ENCODE data around the gene ADAM8.

ADAM8 gene

DNA sequence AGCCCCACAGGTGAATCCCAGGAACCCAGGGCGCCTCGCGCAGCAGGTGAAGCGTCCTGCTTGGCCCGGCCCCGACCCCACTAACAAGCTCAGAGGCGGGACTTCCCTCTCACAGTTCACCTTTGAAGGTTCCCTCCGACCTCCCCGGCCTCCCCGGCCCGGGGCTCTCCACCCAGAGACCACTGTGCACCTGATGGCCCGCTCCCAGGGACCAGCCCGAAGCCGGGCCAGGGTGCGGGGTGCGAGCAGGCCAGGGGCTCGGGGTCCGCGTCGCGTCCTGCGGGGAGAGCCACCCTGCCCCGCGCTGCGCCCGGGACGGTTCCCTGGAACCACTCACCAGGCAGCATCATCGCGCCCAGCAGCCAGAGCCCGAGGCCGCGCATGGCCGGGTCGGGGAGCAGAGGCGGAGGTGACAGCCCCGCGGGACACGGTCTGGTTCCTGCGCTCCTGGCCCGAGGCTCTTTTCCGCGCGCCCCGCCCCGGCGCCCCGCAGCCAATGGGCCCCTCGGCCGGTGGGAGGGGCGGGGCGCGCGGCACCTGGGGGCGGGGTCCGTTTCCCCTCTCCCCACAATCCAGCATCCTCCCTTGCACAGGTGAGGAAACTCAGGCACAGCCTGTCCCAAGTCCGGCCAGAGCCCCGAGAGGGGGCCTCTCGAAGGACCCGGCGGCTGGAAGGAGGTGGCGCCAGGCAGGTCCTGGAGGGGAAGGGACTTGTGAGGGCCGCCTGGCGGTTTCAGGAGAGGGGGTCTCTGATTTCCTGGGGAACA is at the start of gene ADAM8:
Gene ADAM8 (minus strand): TSS at position 434 of the 767 bp plus-strand sequence. CDS start 51 bp downstream, at position 383.
- TF ChIP-seq, protein P1, sequence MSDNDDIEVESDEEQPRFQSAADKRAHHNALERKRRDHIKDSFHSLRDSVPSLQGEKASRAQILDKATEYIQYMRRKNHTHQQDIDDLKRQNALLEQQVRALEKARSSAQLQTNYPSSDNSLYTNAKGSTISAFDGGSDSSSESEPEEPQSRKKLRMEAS (IDR thresholded peaks at IDR 0.05), result peak; percentile 81
- TF ChIP-seq ZBTB7A (IDR thresholded peaks at IDR 0.05; ENCODE audit: low read depth) (peak; percentile 50; the same call in 1 of the 2 replicates), FOXM1 (IDR thresholded peaks at IDR 0.05; ENCODE audit: borderline replicate concordance, low read depth) (no peak)

DNA sequence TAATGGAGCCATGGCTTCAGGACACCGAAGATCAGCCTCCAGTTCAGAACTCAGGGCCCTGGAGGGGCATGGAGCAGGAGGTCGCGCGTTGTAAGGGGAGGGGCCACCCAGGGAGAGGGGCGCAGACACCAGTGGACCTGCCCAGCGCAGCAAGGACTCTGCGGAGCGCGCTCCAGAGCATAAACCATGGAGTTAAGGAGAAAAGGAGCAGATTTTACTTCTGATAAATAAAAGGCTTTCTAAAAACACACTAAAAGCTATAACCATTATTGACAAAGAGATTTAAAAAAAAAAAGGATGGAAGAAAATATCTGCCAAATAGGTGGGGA is 49.5 kb upstream of the ADAM8 start:
- no peak for TF ChIP-seq EP300 (IDR thresholded peaks at IDR 0.05; ENCODE audit: borderline replicate concordance)
- TF ChIP-seq, protein P2, sequence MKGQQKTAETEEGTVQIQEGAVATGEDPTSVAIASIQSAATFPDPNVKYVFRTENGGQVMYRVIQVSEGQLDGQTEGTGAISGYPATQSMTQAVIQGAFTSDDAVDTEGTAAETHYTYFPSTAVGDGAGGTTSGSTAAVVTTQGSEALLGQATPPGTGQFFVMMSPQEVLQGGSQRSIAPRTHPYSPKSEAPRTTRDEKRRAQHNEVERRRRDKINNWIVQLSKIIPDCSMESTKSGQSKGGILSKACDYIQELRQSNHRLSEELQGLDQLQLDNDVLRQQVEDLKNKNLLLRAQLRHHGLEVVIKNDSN (IDR thresholded peaks at IDR 0.05), result no peak

DNA sequence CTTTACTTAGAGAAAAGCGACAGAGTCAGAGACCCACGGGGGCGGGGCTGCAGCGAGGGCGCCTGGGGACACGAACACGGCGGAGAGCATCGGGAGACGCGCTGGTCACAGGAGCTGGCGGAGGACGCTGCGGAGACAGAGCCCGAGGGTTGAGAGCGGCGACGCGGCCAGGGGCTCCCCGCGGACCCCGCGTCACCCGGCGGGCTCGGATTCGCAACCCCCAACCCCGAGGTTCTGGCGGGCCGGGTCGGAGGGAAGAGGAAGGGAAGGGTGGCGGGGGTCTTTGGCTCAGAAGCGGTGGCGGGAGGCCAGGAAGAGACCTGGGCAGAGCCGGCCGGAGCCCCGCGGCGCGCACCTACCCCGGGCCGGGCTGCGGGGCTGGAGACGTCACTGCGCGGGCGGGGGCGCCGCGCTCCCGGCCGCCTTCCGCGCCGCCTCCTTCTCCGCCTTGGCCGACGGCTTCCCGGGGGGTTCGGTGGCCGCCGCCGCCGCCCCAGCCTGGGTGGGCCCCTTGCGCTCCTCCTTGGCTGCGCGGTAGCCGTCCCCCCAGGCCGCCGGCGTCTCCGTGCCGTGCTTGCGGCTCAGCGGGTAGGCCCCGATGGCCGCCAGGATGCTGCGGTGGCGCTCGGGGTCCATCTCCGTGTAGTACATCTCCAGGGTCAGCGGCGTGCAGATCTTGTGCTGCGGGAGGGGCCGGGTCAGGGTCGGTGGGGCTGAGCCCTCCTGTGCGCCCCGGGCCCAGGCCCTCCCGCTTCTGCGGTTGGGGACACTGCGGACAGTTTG is 49.0 kb upstream of the ADAM8 start:
- TF ChIP-seq TCF12 (IDR thresholded peaks at IDR 0.05; ENCODE audit: low read depth), result no peak
- TF ChIP-seq YY1 (IDR thresholded peaks at IDR 0.05; ENCODE audit: low read depth), result no peak; the same call in 1 of the 2 replicates
- TF ChIP-seq, protein P2 (IDR thresholded peaks at IDR 0.05), result no peak
- TF ChIP-seq, protein P1 (IDR thresholded peaks at IDR 0.05), result 0 out of 2 replicates have a peak, but pooled peaks have one; percentile 4
- no peak for TF ChIP-seq CEBPB (IDR thresholded peaks at IDR 0.05)
- no peak for TF ChIP-seq RAD21 (IDR thresholded peaks at IDR 0.05; ENCODE audit: low read depth)
- 0 out of 2 replicates have a peak, but pooled peaks have one; percentile 15 for TF ChIP-seq TAF1 (IDR thresholded peaks at IDR 0.05; ENCODE audit: low read depth)
- TF ChIP-seq FOXM1 (IDR thresholded peaks at IDR 0.05; ENCODE audit: borderline replicate concordance, low read depth), result no peak

DNA sequence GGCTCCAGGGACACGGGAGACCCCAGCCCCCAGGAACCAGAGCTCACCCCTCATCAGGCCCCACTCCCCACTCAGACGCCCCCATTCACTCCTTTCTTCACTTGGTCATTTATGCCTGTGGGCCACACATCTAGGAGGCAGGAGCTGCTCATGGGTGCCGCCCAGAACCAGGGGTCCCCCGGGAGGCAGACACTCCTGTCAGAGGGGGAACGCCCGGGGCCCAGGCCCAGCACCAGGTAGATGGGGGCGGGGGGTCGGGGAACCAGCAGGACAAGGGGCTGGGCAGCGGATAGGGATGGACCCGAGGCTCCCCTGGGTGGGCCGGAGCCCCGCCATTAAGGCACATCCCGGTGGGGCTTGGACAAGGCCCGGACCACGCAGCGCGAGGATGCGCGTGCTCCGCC is 48.2 kb upstream of the ADAM8 start:
- TF ChIP-seq CREB1 (IDR thresholded peaks at IDR 0.05; ENCODE audit: low read depth), result no peak
- TF ChIP-seq ZBTB7A (IDR thresholded peaks at IDR 0.05; ENCODE audit: low read depth), result peak; percentile 49; the same call in 1 of the 2 replicates

GRCh38 chr10:133324198-133324792 is 47.6 kb upstream of the ADAM8 start:
- TF ChIP-seq NFIC (IDR thresholded peaks at IDR 0.05) (peak; percentile 91), EP300 (IDR thresholded peaks at IDR 0.05; ENCODE audit: borderline replicate concordance) (no peak), TAF1 (IDR thresholded peaks at IDR 0.05; ENCODE audit: low read depth) (0 out of 2 replicates have a peak, but pooled peaks have one; percentile 29), CREB1 (IDR thresholded peaks at IDR 0.05; ENCODE audit: low read depth) (no peak), TEAD4 (IDR thresholded peaks at IDR 0.05) (no peak), REST (IDR thresholded peaks at IDR 0.05; ENCODE audit: low read depth) (no peak), CEBPB (IDR thresholded peaks at IDR 0.05) (no peak), FOXM1 (IDR thresholded peaks at IDR 0.05; ENCODE audit: borderline replicate concordance, low read depth) (no peak), EGR1 (IDR thresholded peaks at IDR 0.05) (no peak), TCF12 (IDR thresholded peaks at IDR 0.05; ENCODE audit: low read depth) (no peak), ZBTB7A (IDR thresholded peaks at IDR 0.05; ENCODE audit: low read depth) (peak; percentile 84), YY1 (IDR thresholded peaks at IDR 0.05; ENCODE audit: low read depth) (peak; percentile 72), RAD21 (IDR thresholded peaks at IDR 0.05; ENCODE audit: low read depth) (no peak)
- TF ChIP-seq, protein P1 (IDR thresholded peaks at IDR 0.05), result peak; percentile 45; the same call in 1 of the 2 replicates
- TF ChIP-seq, protein P2 (IDR thresholded peaks at IDR 0.05), result 0 out of 2 replicates have a peak, but pooled peaks have one; percentile 21

DNA sequence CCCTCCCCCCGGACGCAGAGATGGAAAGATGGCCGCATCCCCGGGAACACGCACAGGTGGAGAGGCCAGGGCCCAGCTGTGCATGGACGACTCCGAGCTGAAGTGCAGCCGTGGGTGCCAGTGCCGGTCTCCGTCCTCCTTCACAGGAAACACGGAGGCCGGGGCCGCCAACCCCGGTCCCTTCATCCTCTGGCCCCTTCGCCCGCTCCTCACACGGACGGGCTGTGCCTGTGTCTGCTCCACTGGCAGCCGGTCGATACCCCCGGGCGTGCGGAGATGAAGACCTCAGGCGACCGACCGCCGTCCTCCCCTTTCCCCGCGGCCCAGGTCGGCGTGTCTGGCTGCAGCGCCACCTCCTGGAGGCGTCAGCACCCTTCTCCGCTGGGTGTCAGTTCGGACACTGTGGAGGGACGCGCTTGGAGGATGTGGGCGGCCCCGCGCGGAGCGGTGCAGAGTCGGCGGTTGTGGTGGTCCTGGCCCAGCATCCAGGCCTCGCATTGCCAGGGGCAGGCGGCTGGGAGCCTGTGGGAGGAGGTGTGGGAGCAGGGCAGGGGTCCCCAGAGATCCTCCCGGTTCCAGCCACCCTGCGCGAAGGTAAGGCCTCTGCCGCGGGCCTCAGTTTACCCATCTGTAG is 41.9 kb upstream of the ADAM8 start:
- TF ChIP-seq EGR1 (IDR thresholded peaks at IDR 0.05) (no peak), ZBTB7A (IDR thresholded peaks at IDR 0.05; ENCODE audit: low read depth) (no peak), FOXM1 (IDR thresholded peaks at IDR 0.05; ENCODE audit: borderline replicate concordance, low read depth) (no peak), TEAD4 (IDR thresholded peaks at IDR 0.05) (no peak), REST (IDR thresholded peaks at IDR 0.05; ENCODE audit: low read depth) (no peak), CREB1 (IDR thresholded peaks at IDR 0.05; ENCODE audit: low read depth) (0 out of 2 replicates have a peak, but pooled peaks have one; percentile 16), TAF1 (IDR thresholded peaks at IDR 0.05; ENCODE audit: low read depth) (peak; percentile 45; the same call in 1 of the 2 replicates), TCF12 (IDR thresholded peaks at IDR 0.05; ENCODE audit: low read depth) (no peak; the same call in 1 of the 2 replicates), YY1 (IDR thresholded peaks at IDR 0.05; ENCODE audit: low read depth) (peak; percentile 81; the same call in 1 of the 2 replicates), EP300 (IDR thresholded peaks at IDR 0.05; ENCODE audit: borderline replicate concordance) (no peak; the same call in 1 of the 2 replicates), CEBPB (IDR thresholded peaks at IDR 0.05) (no peak), NFIC (IDR thresholded peaks at IDR 0.05) (no peak; the same call in 1 of the 2 replicates), RAD21 (IDR thresholded peaks at IDR 0.05; ENCODE audit: low read depth) (peak; percentile 71)
- TF ChIP-seq, protein P2 (IDR thresholded peaks at IDR 0.05), result peak; percentile 35; the same call in 1 of the 2 replicates
- TF ChIP-seq, protein P1 (IDR thresholded peaks at IDR 0.05), result peak; percentile 82

All from Ishikawa (cell line).